NCI-H2081 (cell line): ENCODE results near the gene SCAMP3.

Experiments used
- DNase-seq, 2 experiments: peaks; one replicate each; lab custom pipeline; 2025; lab: John Stamatoyannopoulos, UW

Gene SCAMP3

DNA sequence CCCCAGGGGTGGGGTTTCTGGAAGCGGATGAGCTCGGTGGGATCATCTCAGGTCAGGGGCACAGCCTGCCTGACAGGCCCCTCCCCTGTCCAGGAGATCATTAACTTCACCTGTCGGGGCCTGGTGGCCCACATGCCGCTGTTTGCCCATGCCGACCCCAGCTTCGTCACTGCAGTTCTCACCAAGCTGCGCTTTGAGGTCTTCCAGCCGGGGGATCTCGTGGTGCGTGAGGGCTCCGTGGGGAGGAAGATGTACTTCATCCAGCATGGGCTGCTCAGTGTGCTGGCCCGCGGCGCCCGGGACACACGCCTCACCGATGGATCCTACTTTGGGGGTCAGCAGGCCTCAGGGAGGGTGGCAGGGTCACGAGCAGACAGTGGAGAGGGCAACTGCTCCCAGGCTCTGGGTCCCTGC lies 23.5 kb upstream of the SCAMP3 start:
- no peak for DNase-seq

DNA sequence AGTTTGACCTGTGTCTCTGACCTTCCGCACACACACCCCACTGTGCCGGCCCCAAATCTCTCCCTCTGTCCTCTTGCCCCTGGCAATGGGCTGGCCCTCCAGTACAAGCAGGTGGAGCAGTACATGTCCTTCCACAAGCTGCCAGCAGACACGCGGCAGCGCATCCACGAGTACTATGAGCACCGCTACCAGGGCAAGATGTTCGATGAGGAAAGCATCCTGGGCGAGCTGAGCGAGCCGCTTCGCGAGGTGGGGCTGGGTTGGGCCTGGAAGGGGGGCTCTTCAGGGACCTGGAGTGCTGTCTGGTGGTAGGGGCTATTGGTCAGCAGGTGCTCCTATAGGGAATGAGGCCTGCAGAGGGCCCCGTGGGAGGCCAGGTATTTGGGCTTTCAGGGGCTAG lies 22.9 kb upstream of the SCAMP3 start:
- no peak for DNase-seq

DNA sequence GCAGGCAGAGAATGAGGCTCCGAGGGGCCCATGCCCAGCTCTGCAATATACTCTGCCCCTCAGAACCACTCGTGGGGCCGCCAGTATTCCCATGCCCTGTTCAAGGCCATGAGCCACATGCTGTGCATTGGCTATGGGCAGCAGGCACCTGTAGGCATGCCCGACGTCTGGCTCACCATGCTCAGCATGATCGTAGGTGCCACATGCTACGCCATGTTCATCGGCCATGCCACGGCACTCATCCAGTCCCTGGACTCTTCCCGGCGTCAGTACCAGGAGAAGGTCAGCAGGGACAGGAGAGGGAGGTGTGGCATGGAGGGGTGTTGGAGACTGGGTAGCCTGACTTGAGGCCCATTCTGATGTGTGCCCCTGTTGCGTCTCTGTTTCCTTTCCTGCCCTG lies 22.3 kb upstream of the SCAMP3 start:
- DNase-seq = no peak

DNA sequence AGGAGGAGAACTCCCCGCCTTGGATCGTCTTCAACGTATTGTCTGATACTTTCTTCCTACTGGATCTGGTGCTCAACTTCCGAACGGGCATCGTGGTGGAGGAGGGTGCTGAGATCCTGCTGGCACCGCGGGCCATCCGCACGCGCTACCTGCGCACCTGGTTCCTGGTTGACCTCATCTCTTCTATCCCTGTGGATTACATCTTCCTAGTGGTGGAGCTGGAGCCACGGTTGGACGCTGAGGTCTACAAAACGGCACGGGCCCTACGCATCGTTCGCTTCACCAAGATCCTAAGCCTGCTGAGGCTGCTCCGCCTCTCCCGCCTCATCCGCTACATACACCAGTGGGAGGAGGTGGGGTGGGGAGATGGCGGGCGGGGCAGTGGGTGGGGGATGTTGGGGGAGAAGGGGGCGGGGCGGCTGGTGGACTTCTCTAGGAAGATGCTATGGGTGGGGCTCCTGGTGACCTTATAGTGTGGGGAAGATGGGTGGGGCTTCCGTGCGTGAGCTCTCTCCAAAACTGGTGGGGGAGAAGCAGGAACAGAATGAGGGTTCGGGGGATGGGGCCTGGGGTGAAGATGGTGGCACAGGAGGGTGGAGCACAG lies 20.4 kb upstream of the SCAMP3 start:
- no peak for DNase-seq

DNA sequence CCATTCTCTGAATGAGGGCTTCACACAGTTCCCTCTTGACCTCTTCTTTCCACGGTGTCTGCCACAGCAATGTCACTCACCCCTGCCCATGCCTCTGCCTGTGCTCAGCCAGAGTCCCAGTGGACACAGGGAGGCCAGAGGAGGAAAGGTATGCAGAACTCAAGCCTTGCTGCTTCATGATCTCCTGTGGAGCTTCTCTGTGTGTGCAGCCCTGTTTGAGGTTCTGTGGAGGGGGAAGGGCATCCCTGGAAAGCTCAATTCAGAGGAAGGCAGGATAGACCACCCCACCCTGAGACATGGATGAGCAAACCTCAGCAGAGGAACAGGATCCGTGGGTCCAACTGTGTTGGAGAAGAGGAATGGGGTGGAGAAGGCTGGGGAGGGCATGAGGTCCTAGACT lies 17.1 kb upstream of the SCAMP3 start:
- no peak for DNase-seq

DNA sequence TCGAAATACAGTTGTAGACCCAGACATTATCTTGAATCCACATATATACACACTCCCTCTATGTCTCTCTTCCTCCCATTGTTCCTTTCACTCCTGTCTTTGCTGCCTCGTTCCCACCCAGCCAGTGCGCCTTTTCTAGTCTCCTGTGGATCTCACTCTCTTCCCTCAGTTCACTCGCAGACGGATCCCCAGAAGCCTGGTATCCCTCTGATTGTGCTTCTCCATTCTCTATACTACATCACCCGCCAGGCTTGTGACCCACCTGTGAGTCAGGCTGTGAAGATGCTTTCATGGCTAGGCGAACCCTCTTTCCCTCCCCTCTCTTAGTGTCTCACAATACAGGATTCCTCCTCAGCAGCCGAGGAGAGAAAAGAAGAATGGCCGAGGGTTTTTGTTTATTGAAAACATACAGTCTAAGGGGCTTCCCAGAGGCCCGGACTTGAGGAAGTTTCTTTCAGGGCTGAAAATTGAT lies 16.6 kb upstream of the SCAMP3 start:
- no peak for DNase-seq

DNA sequence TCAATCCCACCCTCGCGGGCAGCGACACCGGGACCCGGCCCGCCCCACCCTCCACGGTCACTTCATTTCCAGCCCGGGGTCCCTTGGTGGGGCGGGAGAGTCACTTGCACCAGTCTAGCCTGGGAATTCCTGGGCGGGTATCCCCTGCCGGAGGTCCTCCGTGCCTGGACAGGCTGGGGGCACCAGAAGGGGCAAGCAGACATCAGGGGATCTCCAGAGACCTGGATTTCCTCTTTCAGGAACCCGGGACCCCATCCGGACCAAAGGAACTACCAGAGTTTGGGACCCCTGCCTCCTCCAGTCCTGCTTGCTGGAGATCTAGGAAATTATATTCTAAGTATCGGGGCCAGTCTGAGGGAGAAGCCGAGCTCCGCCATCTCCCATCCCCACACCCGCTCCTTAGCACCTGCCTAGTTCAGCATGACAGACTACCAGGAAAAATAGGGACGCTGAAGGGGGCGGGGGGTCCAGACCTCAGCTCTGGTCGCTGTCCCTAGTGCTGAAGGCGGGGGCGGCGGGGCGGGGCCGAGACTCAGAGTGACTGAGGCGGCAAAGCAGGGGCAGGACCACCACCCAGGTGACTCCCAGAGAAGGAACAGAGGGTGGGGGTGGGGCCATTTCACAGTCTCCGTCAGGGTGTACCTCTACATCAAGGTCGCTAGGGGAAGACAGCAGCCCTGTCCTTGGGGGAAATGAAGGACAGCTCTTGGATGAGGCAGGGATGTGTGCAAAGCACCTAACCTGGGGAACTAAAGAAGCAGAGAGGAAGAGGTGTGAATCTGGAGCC lies 15.9 kb upstream of the SCAMP3 start:
- DNase-seq = peak; percentile 78

DNA sequence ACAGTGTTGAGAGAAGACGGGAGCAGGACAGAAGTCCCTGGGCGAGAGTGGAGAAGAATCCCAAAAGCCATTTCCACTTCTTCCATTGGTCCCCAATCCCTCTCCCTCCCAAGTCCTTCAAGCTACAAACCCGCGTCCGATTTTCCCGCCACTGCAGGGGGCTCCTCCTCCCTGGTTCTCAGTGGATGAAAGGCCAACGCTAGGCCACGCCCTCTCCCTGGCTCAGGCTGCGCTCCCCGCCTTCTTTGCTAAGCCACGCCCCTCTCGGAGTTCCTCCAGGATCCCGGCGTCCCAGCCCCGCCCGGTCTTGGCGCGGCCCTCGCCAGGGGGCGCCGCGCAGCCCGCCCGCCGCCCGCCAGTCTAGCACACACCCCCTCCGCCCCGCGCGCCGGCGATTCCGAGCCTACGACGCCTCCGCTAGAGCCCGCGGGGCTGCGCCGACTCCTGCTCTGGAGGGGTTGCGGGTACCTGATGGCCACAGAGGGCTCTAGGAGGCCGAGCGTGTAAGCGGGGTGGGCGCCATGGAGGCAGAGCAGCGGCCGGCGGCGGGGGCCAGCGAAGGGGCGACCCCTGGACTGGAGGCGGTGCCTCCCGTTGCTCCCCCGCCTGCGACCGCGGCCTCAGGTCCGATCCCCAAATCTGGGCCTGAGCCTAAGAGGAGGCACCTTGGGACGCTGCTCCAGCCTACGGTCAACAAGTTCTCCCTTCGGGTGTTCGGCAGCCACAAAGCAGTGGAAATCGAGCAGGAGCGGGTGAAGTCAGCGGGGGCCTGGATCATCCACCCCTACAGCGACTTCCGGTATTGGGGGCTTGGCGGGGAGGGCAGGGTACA lies 15.1 kb upstream of the SCAMP3 start, which contains the start of gene HCN3:
TSS of gene HCN3 (plus strand) at position 394 of the 832 bp plus-strand sequence. CDS start at position 522, 128 bp downstream.
- peak; percentile 99 to 100 for DNase-seq

DNA sequence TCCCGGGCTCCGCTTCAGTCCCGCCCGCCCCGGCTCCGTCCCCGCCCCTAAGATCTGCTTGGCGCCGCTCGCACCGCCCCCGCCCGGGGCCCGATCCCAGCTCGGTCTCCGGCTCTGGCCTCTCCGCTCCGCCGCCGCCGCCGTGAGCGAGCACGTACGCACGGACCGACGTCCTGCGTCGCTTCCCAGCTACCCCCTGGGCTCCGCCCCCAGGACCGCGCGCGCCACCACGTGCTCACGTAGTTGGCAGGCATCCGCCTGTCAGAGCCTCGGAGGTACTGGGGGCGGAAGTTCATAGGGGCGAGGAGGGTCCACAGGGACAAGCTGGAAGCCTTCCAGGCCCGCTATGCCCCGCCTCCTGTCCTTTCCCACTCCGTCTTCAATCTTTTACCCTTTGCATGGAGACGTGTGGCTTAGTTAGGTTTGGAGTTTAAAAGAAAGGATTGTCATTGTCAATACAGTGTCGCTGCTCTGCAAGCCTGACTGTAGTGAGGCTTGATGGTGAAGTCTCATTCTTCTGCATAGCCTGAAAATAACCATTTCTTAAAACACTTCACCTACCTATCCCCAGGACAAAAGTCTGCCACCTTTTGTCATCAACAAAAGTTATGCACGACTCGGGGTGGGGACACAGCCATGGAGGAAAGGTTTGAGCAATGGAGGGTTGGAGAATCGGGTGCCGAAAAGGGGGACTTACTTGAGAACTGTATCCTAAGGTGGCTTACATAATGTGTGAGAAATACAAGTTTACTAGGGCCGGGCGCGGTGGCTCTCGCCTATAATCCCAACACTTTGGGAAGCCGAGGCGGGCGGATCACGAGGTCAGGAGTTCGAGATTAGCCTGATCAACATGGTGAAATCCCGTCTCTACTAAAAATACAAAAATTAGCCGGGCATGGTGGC lies 11.4 kb upstream of the SCAMP3 start, which contains the start of gene CLK2:
TSS of gene CLK2 (minus strand) at position 162 of the 903 bp plus-strand sequence. CDS start 2,527 bp downstream, outside the sequence.
- DNase-seq = peak; percentile 99

DNA sequence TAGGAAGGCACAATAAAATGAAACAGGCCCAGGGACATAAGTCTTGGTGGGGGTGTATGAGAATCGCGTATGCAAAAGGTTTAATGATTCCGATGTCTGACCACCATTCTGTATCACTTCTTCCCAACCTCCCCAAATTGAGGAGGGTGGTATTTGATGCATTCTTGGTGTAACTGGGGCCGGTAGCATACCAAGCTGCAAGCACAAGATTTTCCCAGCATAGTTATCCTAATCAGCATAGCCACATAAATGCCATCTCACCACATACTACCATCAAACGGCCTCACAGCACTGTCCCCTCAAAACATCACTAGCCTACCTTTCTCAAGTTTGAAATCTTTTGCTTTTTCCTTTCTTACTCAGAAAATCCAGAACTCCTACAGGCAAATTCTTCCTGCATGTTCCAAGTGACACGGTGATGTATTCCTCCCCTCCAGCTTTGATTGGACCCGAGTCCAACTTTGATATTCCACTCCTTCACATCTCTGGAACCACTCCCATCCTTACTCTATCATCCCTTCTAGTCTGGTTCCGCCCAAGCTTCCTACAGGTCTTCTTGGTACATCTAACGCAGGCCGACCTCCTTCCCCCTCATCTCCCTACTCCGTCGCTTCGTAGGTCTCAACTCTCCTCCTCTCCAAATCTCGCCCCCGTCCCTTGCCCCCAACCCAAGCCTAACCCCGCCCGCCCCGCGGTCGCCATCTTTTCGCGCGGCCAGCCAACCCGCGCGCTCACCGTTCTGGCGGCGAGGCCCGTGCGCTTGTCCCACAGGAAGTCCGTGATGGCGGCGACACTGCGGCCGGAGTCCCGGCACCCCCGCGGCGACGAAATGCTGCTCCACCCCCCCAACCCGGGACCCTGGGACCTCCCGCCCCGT lies 10.5 kb upstream of the SCAMP3 start:
- peak; percentile 86 to 87 for DNase-seq

DNA sequence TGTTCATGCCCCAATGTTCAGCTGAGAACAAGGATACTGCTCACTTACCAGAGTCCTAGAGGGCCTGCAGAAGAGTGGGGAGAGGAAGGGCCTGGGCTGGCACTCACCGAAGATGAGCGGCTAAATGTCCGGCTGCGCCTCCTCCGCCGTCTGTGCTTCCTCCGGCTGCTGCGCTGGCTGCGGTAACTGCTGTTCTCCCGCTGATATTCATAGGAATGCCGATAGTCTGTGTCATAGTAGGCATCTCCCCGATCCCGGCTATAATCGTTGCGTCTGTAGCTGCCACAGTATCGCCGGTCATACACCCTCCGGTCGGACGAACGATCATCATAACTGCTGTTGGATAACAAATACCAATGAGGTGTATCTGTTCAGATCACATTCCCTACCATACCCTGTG lies 7.2 kb upstream of the SCAMP3 start:
- DNase-seq = no peak

DNA sequence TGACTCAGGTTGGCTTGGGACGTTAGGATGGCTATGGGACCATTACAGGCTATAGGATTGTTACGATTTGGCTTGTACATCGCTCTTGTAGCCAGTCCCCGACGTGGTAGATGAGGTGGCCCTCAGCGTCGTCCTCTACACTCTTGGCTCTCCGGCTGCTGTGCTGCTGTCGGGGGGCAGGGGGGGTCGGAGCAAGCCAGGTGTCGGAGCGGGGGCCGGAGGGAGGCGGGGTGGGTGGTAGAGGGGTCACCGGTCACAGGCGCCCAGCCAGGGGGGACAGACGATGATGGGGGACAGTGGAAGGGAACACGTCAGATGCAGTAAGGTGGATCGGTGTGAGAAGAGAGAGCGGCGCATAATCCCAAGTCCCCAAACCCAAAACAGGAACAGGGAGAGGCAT lies 6.5 kb upstream of the SCAMP3 start:
- no peak for DNase-seq

DNA sequence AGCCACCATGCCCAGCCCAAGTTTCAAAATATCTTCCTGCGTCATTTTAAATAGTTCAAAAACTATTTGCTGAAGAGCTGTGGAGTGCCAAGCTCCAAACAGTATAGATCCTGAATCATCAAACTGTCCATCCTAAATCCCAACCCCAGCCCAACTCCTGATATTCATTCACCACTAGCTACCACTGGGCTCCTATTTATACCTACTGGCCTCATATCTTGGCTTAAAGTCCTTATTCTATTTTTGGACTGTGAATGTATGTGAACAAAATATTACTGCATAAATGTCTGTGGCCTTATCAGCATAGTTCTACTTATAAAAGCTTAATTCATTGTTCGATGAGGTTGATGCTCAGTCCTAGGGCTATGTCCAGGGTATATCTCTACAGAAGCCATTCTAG lies 5.2 kb upstream of the SCAMP3 start:
- DNase-seq = no peak

DNA sequence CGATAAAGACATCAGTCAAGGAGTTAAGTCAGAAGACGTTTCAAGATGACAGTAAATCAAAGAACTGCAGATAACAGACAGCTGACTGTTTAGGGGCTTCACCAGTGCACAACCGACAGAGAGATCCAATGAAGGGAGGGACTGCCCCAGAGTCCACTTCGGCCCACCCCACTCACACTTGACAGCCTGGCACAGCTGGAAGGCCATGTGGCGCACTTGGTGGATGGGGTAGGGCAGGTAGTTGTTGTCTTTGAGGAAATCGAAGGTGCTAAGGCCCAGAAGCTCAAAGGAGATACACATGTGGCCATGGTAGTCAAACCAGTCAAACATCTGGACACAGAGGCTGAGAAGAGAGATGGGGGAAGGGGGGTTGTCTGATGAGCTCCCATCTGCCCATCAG lies 4.4 kb upstream of the SCAMP3 start:
- no peak for DNase-seq

DNA sequence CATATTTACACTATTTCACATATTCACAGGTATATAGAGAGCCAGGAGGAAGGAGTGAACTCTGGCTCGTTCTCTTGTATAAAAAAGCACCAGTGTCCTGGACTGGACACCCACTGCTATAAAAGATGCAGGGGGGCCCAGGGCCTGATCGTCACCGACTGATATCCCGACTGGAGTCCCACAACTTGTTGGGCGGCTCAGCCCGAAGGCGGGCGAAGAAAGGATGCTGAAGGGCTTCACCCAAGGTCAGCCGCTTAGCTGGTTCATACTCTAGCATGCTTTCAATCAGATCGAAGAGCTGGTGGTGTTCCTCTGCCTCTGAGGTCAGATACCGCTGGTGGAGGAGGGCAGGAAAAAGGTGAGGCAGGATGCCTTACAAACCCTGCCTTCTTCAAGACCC lies 907 bp upstream of the SCAMP3 start:
- no peak for DNase-seq

DNA sequence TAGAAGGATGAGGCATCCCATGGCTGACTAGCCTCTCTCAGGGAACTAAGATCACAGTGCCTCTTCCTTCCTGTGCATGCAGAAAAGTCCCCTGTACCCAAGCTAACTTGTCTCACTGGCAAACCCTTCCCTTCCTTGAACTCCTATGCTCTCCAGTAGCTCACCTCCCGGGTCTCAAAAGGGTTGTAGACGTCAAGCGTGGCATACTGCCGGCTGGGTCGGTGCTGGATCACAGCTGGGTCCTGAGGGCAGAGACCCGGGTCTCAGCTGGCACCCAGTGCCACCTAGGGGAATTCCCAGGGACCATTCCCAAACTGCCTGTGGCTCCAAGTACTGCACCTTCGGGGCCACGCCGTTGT lies 688 bp downstream of the SCAMP3 start:
- DNase-seq = no peak

DNA sequence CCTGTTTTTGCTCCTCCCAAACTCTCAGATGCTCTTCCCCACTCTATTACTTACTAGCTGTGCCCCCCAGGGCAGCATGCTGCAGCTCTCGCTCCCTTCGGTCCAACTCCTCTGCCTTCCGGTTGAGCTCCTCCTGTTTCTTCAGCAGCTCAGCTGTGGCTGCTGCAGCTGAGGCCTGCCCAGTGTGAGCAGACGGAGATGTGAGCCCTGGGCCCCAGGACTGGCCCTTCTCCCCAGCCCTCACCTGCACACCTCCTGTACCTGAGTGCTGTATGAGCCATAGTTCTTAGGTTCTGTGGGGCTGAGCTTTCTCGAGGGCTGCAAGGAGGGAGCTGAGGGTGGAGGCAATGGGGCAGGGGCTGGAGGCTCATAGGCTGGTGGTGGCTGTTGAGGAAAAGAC lies 1.9 kb downstream of the SCAMP3 start:
- no peak for DNase-seq

DNA sequence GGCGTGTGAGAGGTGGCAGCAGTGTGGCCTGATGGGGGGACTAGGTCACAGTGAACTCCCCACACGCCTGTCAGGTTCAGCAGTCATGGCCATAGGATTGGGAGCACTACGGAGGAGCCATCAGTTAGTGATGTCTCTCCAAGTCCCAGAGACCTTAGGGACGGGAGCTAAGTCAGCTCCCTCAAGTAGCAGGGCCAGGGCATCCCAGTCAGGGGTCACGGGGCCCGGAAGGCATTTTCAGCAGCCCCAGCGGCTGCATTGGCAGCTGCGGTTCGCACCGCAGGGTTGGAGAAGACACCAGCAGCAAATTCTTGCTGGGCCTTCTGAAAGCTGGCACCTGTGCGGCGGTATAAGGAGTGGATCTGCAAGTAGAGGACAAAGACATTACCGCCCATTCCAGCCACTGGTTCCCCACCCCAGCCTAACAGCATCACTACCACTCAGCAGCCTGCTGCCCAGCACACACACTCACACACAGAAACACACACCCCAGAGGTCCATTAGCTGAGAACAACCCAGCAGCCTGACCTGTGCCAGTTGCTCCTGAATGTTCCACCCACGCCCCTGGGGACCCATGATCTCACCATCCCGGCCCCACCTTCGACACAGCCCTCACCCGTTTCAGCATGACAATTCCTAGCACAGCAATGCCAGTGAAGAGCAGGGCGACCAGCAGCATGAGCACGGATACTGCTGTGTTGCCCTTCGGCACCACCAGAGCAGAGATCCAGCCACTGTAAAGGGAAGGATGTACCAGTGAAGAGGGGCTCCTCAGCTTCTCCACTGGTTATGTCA lies 5.9 kb downstream of the SCAMP3 start:
- no peak for DNase-seq

DNA sequence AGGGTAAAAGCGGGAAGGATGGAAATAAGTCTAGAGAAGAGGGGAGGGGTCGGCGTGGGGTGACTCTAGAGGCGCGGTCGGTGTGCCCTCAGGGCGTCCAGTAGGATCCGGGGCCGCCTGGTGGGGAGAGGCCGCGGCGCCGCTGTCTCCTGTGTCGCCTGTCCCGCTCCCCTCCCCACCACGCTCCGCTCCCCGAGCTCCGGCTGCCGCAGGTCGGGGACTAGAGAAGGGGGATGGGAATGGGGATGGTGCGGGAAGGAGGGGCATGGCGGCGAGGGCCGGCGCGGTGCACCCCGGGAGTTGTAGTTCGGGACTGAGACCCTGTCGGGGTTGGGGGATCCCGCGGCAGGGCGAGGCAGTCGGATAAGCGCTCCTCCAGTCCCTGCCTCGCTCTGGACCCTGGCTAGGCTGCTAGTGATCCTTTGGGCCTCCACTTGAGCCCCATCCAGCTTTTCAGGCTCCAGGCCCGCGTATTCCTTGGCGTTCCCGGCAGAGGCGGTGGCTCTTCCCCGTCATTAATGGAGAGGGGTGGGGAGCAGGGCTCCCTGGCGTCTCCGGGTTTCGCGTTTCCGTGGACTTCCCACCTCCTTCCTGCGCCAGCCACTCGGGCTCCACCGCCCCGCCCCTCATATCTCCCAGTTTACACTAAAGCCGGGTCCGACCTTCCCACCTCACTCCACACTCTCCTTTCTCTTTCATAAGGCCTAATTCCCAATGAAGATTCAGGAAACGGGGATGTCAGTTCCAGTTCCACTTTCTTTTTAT lies 6.7 kb downstream of the SCAMP3 start, which contains the start of gene ENTREP3:
TSS of gene ENTREP3 (minus strand) at position 241 of the 765 bp plus-strand sequence. CDS start 606 bp downstream, outside the sequence.
- DNase-seq = peak; percentile 90
